Measurements from ENCODE around the gene ATP2B3.

DNA sequence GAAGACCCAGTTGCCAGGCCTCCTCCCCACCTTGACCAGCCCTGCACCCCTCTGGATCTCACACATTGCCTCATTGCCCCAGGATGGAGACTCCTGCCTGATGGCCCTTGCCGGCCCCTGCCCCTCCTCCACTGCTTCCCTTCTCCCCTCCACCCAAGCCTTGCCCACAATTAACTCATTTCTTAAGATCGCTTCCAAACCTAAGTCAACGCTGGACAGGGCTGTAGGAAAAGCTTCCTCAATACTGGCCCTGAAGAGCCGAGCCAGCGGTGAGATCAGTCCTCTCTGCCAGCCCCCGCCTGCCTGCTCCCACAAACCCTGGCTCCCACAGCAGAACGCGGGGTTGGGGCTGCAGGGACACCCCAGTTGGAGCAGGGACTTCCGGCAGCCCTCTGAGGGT, 39.5 kb upstream of the ATP2B3 start:
- TF ChIP-seq, protein P1, sequence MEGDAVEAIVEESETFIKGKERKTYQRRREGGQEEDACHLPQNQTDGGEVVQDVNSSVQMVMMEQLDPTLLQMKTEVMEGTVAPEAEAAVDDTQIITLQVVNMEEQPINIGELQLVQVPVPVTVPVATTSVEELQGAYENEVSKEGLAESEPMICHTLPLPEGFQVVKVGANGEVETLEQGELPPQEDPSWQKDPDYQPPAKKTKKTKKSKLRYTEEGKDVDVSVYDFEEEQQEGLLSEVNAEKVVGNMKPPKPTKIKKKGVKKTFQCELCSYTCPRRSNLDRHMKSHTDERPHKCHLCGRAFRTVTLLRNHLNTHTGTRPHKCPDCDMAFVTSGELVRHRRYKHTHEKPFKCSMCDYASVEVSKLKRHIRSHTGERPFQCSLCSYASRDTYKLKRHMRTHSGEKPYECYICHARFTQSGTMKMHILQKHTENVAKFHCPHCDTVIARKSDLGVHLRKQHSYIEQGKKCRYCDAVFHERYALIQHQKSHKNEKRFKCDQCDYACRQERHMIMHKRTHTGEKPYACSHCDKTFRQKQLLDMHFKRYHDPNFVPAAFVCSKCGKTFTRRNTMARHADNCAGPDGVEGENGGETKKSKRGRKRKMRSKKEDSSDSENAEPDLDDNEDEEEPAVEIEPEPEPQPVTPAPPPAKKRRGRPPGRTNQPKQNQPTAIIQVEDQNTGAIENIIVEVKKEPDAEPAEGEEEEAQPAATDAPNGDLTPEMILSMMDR (IDR thresholded peaks at IDR 0.05; ENCODE audit: poor library complexity, severe bottlenecking): no peak
- no peak for TF ChIP-seq TAF1 (IDR thresholded peaks at IDR 0.05; ENCODE audit: low read depth)
- TF ChIP-seq POLR2AphosphoS5 (IDR thresholded peaks at IDR 0.05): no peak
- no peak for TF ChIP-seq MXI1 (conservative IDR thresholded peaks at IDR 0.05; ENCODE audit: poor library complexity, severe bottlenecking)
- TF ChIP-seq EP300 (conservative IDR thresholded peaks at IDR 0.05; ENCODE audit: poor library complexity, severe bottlenecking): no peak
- TF ChIP-seq EZH2 (IDR thresholded peaks at IDR 0.05; ENCODE audit: borderline replicate concordance, insufficient read depth, low read length, poor library complexity, severe bottlenecking): no peak
- no peak for TF ChIP-seq RAD21 (conservative IDR thresholded peaks at IDR 0.05)
- TF ChIP-seq, protein P2, sequence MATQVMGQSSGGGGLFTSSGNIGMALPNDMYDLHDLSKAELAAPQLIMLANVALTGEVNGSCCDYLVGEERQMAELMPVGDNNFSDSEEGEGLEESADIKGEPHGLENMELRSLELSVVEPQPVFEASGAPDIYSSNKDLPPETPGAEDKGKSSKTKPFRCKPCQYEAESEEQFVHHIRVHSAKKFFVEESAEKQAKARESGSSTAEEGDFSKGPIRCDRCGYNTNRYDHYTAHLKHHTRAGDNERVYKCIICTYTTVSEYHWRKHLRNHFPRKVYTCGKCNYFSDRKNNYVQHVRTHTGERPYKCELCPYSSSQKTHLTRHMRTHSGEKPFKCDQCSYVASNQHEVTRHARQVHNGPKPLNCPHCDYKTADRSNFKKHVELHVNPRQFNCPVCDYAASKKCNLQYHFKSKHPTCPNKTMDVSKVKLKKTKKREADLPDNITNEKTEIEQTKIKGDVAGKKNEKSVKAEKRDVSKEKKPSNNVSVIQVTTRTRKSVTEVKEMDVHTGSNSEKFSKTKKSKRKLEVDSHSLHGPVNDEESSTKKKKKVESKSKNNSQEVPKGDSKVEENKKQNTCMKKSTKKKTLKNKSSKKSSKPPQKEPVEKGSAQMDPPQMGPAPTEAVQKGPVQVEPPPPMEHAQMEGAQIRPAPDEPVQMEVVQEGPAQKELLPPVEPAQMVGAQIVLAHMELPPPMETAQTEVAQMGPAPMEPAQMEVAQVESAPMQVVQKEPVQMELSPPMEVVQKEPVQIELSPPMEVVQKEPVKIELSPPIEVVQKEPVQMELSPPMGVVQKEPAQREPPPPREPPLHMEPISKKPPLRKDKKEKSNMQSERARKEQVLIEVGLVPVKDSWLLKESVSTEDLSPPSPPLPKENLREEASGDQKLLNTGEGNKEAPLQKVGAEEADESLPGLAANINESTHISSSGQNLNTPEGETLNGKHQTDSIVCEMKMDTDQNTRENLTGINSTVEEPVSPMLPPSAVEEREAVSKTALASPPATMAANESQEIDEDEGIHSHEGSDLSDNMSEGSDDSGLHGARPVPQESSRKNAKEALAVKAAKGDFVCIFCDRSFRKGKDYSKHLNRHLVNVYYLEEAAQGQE (IDR thresholded peaks at IDR 0.05; ENCODE audit: borderline replicate concordance): no peak
- TF ChIP-seq SMC3 (conservative IDR thresholded peaks at IDR 0.05; ENCODE audit: poor library complexity): no peak

Data from neural cell (in vitro differentiated cells).